ENCODE data around the gene CTBP2. TPM values are rescaled to one million over a fixed set of nuclear protein-coding genes. Genes with fewer than 3 reads are reported as not detected.

Gene CTBP2
- total RNA-seq, 4 donors from 2014 or later, result 92.4 to 136 (median 125) TPM

- WGBS, 2 donors, result 93 to 97% methylated on average over 1 of the region's 1 CpG
- H3K36me3 ChIP-seq, result no peaks in the 10 kb centered on the region
- H3K27me3 ChIP-seq, result no peaks in the 10 kb centered on the region
- H3K9me3 ChIP-seq, result no peaks in the 10 kb centered on the region
- H3K4me1 ChIP-seq, result peaks cover 30 to 33% of the 10 kb centered on the region in 2 donors
- no peak overlapping the region for H3K27ac ChIP-seq
- no peak overlapping the region for H3K4me3 ChIP-seq (replicated peaks in 1 of 3)
- DNase-seq, result no peak
- TF ChIP-seq CTCF (IDR thresholded peaks at IDR 0.05) (no peak), POLR2A (IDR thresholded peaks at IDR 0.05) (no peak)
- intact Hi-C loops (cut with DNase I), result no loop called here
Measured at GRCh38 chr10:124939290-124939689, 221.1 kb downstream of the CTBP2 start.

GRCh38 chr10:124936813-124937212 lies 223.6 kb downstream of the CTBP2 start:
- H3K4me3 ChIP-seq (replicated peaks in 1 of 3), result no peak overlapping the region
- no peak overlapping the region for H3K27ac ChIP-seq
- no peak for DNase-seq
- no peak for TF ChIP-seq CTCF (IDR thresholded peaks at IDR 0.05)
- 93 to 96% methylated on average over 7 of the region's 7 CpGs for WGBS, 2 donors
- intact Hi-C loops (cut with DNase I), result no loop called here
- H3K9me3 ChIP-seq, result no peaks in the 10 kb centered on the region
- H3K27me3 ChIP-seq, result no peaks in the 10 kb centered on the region
- H3K36me3 ChIP-seq, result no peaks in the 10 kb centered on the region
- H3K4me1 ChIP-seq, result peaks cover 15 to 17% of the 10 kb centered on the region in 2 donors

GRCh38 chr10:124935946-124936345 lies 224.4 kb downstream of the CTBP2 start:
- no peak for TF ChIP-seq CTCF (IDR thresholded peaks at IDR 0.05)
- no peak for TF ChIP-seq POLR2A (IDR thresholded peaks at IDR 0.05)
- 84 to 95% methylated on average over 2 of the region's 2 CpGs for WGBS, 2 donors
- Histone ChIP-seq H3K9me3 (no peaks in the 10 kb centered on the region), H3K4me3 (replicated peaks in 1 of 3) (no peak overlapping the region), H3K27ac (no peak overlapping the region), H3K4me1 (peaks cover 15 to 16% of the 10 kb centered on the region in 2 donors), H3K36me3 (no peaks in the 10 kb centered on the region), H3K27me3 (no peaks in the 10 kb centered on the region)
- intact Hi-C loops (cut with DNase I), result no loop called here
- no peak for DNase-seq

Small RNA genes lying within 50 kb of the gene (microRNA-seq; reads per million reads assigned to microRNA genes)
- gene MIR4296, result not detected

Small RNA genes lying within 50 kb of the gene (small RNA-seq; reads per million reads assigned to genes)
- gene MIR4296 (not detected), gene MRPS21P6 (not detected)

Other genes with a start within 250 kb of the CTBP2 start
- gene ZRANB1, start 218.4 kb downstream of the CTBP2 start, total RNA-seq, result 10 to 100 TPM; 22.1 to 37.5 (median 25.0) TPM

All from thyroid gland (tissue), 4 donors.